Activated CD4-positive, alpha-beta T cell treated with anti-CD3 and anti-CD28 coated beads, Interleukin-2, amount 10 ng/mL, durations not matched to agents 7 days and 5 days (primary cell): ENCODE measurements around the gene CSNK2A2. TPM values are rescaled to one million over a fixed set of nuclear protein-coding genes. Genes with fewer than 3 reads are reported as not detected.

Source experiments
- CTCF ChIA-PET: fragments of 350-600 bp; sonication (Branson Sonifier 250); formaldehyde crosslinking; loops from one replicate; lab custom pipeline; 2021; ENCODE audit warnings: antibody characterized with exemption; lab: Charles Lee
- POLR2A ChIA-PET: fragments of 350-600 bp; sonication (Branson Sonifier 250); formaldehyde crosslinking; loops from one replicate; lab custom pipeline; 2021; ENCODE audit warnings: antibody characterized with exemption; lab: Charles Lee
- DNase-seq: peaks from one replicate; pipeline ENCODE4 v3.0.0-alpha.2; 2020
- H3K27ac Mint-ChIP-seq: one replicate; pipeline ENCODE4 v1.8.0; 2021; ENCODE audit warnings: mild to moderate bottlenecking, moderate library complexity, mixed read lengths
- H3K27me3 Mint-ChIP-seq: one replicate; pipeline ENCODE4 v1.8.0; 2021; ENCODE audit warnings: mixed read lengths
- H3K36me3 Mint-ChIP-seq: one replicate; pipeline ENCODE4 v1.8.0; 2021; ENCODE audit warnings: low read depth, mixed read lengths
- H3K4me1 Mint-ChIP-seq: one replicate; pipeline ENCODE4 v1.8.0; 2021; ENCODE audit warnings: mixed read lengths
- H3K4me3 Mint-ChIP-seq: one replicate; pipeline ENCODE4 v1.8.0; 2021; ENCODE audit warnings: mild to moderate bottlenecking, moderate library complexity, mixed read lengths
- H3K9me3 Mint-ChIP-seq: one replicate; pipeline ENCODE4 v1.8.0; 2021; ENCODE audit warnings: mixed read lengths
- total RNA-seq, 2 experiments: library from RNA; stranded (reverse); gene quantifications; one replicate each; pipeline ENCODE4 v1.2.3, GENCODE V29; 2021

The CSNK2A2 gene
- total RNA-seq, 2 experiments from 2014 or later = 64.8 to 70.4 TPM

DNA sequence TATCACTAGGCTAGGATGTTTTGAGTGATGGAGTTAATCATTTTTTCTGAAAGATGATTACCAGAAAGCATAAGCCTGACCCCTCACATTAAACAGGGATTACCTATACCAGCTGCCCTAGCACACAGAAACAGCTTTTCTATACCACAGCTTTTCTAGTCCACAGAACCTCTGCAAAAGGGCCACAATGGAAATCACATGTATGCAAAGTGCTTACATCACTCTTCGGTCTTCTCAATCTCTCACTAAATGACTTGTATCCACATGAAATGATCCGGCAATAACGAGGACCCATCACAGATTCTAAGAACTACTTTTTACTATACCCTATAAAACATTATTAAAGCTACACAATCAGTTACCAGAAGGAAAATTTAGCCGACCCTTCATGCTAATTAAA is 2.6 kb downstream of the CSNK2A2 start:
- no peak overlapping the region for H3K27ac Mint-ChIP-seq
- DNase-seq = no peak
- CTCF ChIA-PET = interaction anchor here (0.6 to 1.1 kb wide), 3 partner anchors 38 to 99 kb away, joined by 3 to 5 read pairs (median 4); no protein-coding TSS in a partner anchor
- no peak overlapping the region for H3K4me3 Mint-ChIP-seq
- peaks cover 9% of the 10 kb centered on the region for H3K27me3 Mint-ChIP-seq
- peaks cover 49% of the 10 kb centered on the region for H3K36me3 Mint-ChIP-seq
- H3K9me3 Mint-ChIP-seq = no peaks in the 10 kb centered on the region
- POLR2A ChIA-PET = no interaction called here
- H3K4me1 Mint-ChIP-seq = peaks cover 56% of the 10 kb centered on the region

DNA sequence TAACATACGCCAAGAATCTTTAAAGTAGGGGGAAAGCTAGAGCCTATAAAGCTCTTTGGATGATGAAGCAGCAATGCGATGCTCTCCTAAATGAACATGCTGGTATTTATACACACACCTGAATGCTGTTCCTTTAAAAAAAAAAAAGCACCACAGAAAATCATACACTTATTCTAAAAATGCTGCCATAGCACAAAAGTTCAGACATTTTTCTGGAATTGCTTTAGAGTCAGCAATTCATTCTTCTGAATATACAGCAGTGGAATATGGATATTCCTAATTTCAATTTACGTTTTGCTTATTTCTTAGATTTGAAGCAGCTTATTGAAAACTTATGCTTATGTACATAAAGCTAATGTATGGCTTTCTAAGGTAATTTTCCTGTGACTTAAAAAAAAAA is 3.1 kb downstream of the CSNK2A2 start:
- Mint-ChIP-seq H3K27me3 (peaks cover 3% of the 10 kb centered on the region), H3K9me3 (no peaks in the 10 kb centered on the region), H3K4me1 (peaks cover 56% of the 10 kb centered on the region), H3K4me3 (no peak overlapping the region), H3K27ac (no peak overlapping the region), H3K36me3 (peaks cover 54% of the 10 kb centered on the region)
- POLR2A ChIA-PET = no interaction called here
- no peak for DNase-seq
- CTCF ChIA-PET = interaction anchor here (0.6 to 1.1 kb wide), 2 partner anchors 82 to 98 kb away, joined by 3 to 5 read pairs; no protein-coding TSS in a partner anchor

DNA sequence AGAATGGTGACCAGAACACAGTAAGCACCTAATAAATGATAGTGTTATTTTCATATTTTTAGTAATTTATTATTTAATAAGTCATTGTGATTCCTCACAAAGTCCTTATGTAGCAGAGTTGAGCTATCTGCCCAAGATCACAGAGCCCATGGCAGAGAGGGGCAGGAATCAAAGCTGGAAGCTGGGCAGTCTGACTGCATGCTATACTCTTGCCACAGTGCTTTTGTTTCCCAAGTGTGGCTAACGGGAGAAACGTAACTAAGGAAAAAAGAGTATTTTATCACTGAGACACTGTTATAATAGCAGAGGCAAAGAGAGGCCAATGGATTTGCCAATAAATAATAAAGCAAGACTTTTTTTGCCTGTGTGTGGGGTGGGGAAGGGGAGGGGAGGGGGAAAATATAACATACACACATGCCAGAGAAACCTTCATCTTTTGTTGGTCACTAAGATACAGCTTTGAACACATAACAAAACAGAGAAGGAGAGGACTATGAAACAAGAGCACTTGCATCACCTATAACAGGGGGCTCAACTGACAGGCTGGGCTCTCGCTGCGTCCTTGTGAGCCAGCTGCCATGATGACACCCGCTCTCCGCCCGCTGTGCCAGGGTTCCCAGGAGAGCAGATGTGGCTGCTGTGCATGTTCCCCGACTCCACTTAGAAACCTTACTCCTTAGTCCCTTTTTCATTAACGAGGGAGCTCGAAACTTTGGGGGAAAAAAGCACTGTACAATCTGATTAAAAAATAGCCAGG is 10.1 kb downstream of the CSNK2A2 start:
- no peaks in the 10 kb centered on the region for H3K27me3 Mint-ChIP-seq
- H3K9me3 Mint-ChIP-seq = no peaks in the 10 kb centered on the region
- no peak overlapping the region for H3K4me3 Mint-ChIP-seq
- no peak for DNase-seq
- CTCF ChIA-PET = interaction anchor here (0.9 to 1.4 kb wide), 3 partner anchors 9 to 128 kb away, joined by 3 read pairs; a partner anchor contains a TSS
- H3K36me3 Mint-ChIP-seq = peaks cover 74% of the 10 kb centered on the region
- peaks cover 25% of the 10 kb centered on the region for H3K4me1 Mint-ChIP-seq
- POLR2A ChIA-PET = no interaction called here
- H3K27ac Mint-ChIP-seq = no peak overlapping the region

DNA sequence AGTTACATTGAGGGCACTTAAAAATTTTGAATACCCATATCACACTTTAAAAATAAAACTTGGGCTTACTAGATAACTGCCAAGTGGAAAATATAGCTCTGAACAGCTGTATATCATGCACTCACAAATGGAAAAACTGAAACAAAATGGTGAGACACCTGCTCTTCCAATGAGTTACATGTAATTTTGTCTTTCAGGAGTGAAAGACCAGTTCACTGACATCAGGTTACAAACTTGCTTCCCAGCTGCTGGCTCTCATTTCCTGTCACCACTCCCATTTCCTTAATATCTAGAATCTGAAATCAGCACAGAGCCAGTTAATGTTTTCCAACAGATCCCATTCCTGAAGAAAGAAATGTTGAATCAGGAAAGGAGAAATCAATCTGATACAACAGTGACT is 10.8 kb downstream of the CSNK2A2 start:
- Mint-ChIP-seq H3K4me1 (peaks cover 20% of the 10 kb centered on the region), H3K36me3 (peaks cover 74% of the 10 kb centered on the region), H3K9me3 (no peaks in the 10 kb centered on the region), H3K27me3 (no peaks in the 10 kb centered on the region), H3K4me3 (no peak overlapping the region), H3K27ac (no peak overlapping the region)
- ChIA-PET POLR2A (no interaction called here), CTCF (interaction anchor here (1.0 to 1.4 kb wide), 3 partner anchors 12 to 129 kb away, joined by 3 read pairs; a partner anchor contains a TSS)
- no peak for DNase-seq

DNA sequence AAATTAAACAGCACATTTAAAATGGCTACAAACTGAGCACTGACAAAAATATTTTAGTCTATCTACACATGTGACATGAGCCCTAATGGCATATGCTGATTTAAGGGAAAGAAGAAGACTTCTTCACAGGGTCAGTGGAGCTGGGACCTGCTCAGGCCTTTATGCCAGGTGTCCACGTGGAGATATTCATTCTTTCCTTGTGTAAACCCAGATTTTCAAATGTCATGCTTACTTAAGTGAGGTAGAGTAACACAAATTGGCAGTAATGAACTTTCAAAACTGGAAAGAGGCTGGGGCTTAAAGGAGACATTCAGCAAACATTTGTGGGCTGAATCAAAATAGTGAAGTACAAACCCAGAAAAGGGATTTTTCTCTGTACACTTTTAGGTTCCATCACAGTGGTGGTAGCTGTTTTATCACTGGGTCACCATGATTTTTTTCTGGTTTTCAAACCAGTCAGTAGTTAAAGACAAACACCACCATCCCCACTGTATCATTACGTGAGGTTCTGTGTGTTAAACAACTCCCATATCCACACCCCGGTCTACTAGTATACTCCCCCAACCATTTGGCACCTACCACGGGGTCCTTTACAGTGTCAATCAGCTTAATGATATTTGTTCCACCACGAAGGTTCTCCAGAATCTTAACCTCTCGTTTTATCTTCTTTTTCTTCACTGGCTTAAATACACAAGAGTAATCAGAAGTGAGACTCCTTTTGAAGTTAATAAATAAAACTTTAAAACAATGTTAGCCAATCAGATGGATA is 11.5 kb downstream of the CSNK2A2 start:
- ChIA-PET CTCF (interaction anchor here (0.8 to 1.4 kb wide), 4 partner anchors 11 to 313 kb away, joined by 3 read pairs; a partner anchor contains a TSS), POLR2A (no interaction called here)

DNA sequence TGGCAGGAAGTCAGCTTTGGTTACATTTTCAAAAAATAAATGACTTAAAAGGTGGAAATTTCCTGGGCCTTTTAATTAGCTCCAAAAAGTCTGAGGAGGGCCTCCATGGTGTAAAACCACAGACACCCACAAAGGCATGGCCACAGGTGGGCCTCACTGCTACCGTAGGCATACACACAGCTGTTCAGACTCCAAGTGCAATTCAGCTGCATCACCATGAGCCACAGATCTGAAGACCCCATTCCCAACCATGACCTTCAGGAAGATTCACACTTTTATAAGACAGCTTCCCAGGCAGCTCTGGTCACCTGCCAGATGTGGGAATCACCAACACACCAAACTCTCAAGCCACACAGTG is 20.6 kb downstream of the CSNK2A2 start:
- H3K9me3 Mint-ChIP-seq = no peaks in the 10 kb centered on the region
- no peaks in the 10 kb centered on the region for H3K27me3 Mint-ChIP-seq
- POLR2A ChIA-PET = no interaction called here
- no peak for DNase-seq
- CTCF ChIA-PET = interaction anchor here (1.7 kb wide), 1 partner anchor 12 kb away, joined by 8 read pairs; no protein-coding TSS in a partner anchor
- H3K4me3 Mint-ChIP-seq = no peak overlapping the region
- H3K36me3 Mint-ChIP-seq = peaks cover 60% of the 10 kb centered on the region
- H3K4me1 Mint-ChIP-seq = peaks cover 28% of the 10 kb centered on the region
- peak overlapping the region; percentile 81 for H3K27ac Mint-ChIP-seq

More for the DNA sequence above, 11.5 kb downstream of the CSNK2A2 start:
- Mint-ChIP-seq H3K4me3 (no peak overlapping the region), H3K4me1 (peaks cover 16% of the 10 kb centered on the region), H3K27ac (no peak overlapping the region), H3K36me3 (peaks cover 75% of the 10 kb centered on the region), H3K27me3 (no peaks in the 10 kb centered on the region), H3K9me3 (no peaks in the 10 kb centered on the region)
- DNase-seq = no peak

DNA sequence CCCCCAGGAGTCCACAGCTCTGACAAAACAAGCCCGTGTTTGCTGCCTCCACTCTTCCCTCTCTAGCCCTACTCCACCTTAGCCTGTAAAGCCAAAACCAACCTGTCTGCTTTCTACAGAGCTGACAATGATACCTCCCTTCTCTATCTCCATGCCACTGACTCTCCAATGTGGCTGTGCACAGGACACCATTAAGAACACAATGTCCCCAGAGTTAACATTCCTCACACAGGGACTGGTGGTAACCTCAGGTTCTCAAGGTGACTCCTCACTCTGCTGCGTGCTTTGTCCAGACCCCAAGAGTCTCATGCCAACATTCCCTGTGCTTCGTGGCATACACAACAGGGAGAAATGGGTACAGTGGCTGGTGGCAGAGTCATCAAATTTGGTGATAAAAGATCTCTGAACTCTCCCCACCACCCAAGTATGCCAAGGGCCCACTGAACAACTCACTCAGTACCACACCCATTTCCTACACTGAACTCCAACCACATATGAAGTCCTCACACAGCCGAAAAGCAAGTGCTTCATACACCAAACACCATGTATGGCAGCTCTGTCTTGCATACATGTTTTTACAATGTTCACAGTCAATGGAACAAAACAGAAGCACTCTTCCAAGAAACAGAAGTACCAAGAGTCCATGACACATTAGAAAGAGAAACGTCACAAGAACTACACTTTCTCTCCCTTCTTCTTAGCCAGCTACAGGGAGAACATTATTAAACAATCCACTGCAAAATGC is 21.1 kb downstream of the CSNK2A2 start:
- DNase-seq = peak; percentile 30
- H3K4me3 Mint-ChIP-seq = no peak overlapping the region
- H3K4me1 Mint-ChIP-seq = peaks cover 28% of the 10 kb centered on the region
- peak overlapping the region; percentile 81 for H3K27ac Mint-ChIP-seq
- ChIA-PET POLR2A (no interaction called here), CTCF (interaction anchor here (1.2 to 1.7 kb wide), 2 partner anchors 13 to 31 kb away, joined by 3 to 8 read pairs; no protein-coding TSS in a partner anchor)
- no peaks in the 10 kb centered on the region for H3K27me3 Mint-ChIP-seq
- H3K9me3 Mint-ChIP-seq = no peaks in the 10 kb centered on the region
- H3K36me3 Mint-ChIP-seq = peaks cover 58% of the 10 kb centered on the region

DNA sequence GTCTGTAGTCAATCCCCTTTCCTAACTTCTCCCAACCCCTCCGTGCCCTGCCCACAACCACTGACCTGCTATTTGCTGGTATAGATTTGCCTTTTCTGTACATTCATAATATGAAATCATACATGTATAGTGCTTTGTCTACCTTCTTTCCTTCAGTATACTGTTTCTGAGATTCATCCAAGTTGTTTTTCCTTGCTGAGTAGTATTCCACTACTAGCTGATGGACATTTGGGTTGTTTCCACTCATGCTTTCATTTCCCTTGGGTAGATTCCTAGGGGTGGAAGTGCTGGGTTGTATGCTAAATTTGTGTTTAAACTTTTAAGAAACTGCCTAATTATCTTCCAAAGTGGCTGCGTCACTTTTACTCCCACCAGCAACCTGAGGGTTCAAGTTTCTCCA is 27.7 kb downstream of the CSNK2A2 start:
- H3K4me1 Mint-ChIP-seq = peaks cover 1% of the 10 kb centered on the region
- DNase-seq = no peak
- ChIA-PET CTCF (interaction anchor here (0.7 kb wide), 1 partner anchor 126 kb away, joined by 3 read pairs; no protein-coding TSS in a partner anchor), POLR2A (no interaction called here)
- H3K9me3 Mint-ChIP-seq = no peaks in the 10 kb centered on the region
- H3K36me3 Mint-ChIP-seq = peaks cover 49% of the 10 kb centered on the region
- no peak overlapping the region for H3K4me3 Mint-ChIP-seq
- H3K27ac Mint-ChIP-seq = no peak overlapping the region
- no peaks in the 10 kb centered on the region for H3K27me3 Mint-ChIP-seq

DNA sequence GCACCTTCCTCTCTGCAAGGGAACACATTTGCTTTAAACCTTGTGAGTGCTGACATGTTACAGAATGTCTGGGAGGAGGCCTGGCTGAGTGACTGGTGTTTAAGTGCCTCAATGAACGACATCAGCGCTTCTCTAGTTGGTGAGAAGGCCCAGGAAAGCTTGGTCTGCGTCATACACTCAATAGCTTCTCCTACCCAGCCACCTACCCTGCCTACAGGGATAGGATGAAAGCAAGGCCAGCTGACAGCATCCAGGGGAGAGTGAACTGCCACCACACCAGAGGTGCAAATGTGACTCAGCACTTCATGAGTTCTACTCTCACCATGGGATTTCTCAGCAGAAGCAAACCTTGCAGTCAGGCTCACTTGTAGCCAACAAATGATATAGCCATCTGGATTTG is 37.1 kb downstream of the CSNK2A2 start:
- Mint-ChIP-seq H3K4me1 (no peaks in the 10 kb centered on the region), H3K9me3 (no peaks in the 10 kb centered on the region), H3K27me3 (no peaks in the 10 kb centered on the region), H3K27ac (no peak overlapping the region), H3K36me3 (peaks cover 44% of the 10 kb centered on the region), H3K4me3 (no peak overlapping the region)
- DNase-seq = no peak
- CTCF ChIA-PET = no interaction called here
- POLR2A ChIA-PET = no interaction called here

DNA sequence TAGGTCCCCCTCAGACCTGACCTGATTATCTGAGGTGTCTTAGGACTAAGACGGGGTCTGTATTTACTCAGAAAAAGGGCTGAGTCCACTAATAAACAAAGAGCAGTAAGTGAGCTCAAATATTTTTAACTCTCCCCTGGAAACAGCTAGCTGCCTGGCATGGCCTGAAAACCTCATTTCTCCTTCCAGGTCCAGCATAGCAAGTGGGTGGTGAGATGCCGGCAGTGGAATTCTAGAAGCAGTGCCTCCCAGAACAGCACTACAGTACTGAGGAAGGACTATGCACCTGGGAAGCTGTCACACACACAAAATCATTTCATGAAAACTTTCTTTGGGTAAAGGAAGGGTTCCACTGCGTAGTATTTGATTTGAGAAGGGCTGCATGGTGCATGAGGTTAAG is 39.2 kb downstream of the CSNK2A2 start:
- H3K4me3 Mint-ChIP-seq = no peak overlapping the region
- H3K36me3 Mint-ChIP-seq = peaks cover 24% of the 10 kb centered on the region
- no peak for DNase-seq
- no peak overlapping the region for H3K27ac Mint-ChIP-seq
- ChIA-PET POLR2A (no interaction called here), CTCF (no interaction called here)
- no peaks in the 10 kb centered on the region for H3K27me3 Mint-ChIP-seq
- no peaks in the 10 kb centered on the region for H3K9me3 Mint-ChIP-seq
- H3K4me1 Mint-ChIP-seq = no peaks in the 10 kb centered on the region

DNA sequence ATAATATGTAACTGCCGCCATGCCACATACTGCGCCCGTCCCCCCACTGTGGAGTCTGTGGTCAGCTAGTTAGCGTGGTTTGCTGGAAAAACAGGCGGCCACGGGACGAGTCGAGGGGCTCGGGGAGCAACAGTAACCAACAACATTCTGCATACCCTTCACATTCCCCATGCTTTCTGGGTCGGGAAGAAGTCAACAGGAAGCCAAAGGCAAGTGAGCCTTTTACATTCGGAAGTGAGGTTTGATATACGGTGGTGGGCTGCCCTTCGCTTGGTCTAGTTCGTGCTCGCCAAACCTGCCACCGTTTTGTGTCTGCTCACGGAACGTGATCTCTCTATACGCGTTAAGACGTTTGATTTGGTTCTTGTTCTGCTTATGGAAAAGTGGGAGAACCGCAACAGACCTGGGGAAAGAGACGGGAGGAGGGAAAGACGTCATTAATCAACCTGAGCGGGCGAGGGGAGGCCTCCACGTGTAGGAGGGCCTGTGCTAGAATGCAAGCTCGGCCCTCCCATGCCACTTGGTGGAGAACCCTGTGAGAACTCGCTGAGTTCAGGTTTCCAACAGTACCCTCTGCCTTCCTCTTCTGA is 39.9 kb downstream of the CSNK2A2 start:
- POLR2A ChIA-PET = no interaction called here
- no peak for DNase-seq
- H3K36me3 Mint-ChIP-seq = peaks cover 19% of the 10 kb centered on the region

DNA sequence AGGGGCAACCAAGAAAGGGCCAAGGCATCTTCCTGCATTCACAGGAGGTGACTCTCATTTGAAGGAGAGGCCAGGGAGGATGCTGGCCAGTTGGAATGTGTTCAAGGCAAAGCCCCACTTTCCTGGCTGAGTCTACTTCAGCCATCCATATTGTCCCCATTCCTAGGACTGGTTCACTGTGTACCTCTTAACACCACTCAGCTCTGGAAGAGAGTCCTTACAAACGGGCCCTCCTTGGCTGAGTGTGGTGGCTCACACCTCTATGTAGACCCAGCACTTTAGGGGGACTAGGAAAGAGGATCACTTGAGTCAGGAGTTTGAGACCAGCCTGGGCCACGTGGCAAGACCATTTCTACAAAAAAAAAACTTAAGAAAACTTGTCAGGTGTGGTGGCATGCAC is 40.7 kb downstream of the CSNK2A2 start:
- H3K9me3 Mint-ChIP-seq = no peaks in the 10 kb centered on the region
- peaks cover 13% of the 10 kb centered on the region for H3K36me3 Mint-ChIP-seq
- ChIA-PET POLR2A (no interaction called here), CTCF (interaction anchor here (1.1 kb wide), 2 partner anchors 12 to 27 kb away, joined by 3 read pairs; no protein-coding TSS in a partner anchor)
- H3K27ac Mint-ChIP-seq = no peak overlapping the region
- no peak for DNase-seq
- H3K27me3 Mint-ChIP-seq = no peaks in the 10 kb centered on the region
- H3K4me1 Mint-ChIP-seq = no peaks in the 10 kb centered on the region
- H3K4me3 Mint-ChIP-seq = no peak overlapping the region

More for the DNA sequence above, 39.9 kb downstream of the CSNK2A2 start:
- no peaks in the 10 kb centered on the region for H3K4me1 Mint-ChIP-seq
- no peak overlapping the region for H3K27ac Mint-ChIP-seq
- no peak overlapping the region for H3K4me3 Mint-ChIP-seq
- H3K9me3 Mint-ChIP-seq = no peaks in the 10 kb centered on the region
- CTCF ChIA-PET = interaction anchor here (0.6 to 1.1 kb wide), 2 partner anchors 10 to 26 kb away, joined by 3 to 4 read pairs; no protein-coding TSS in a partner anchor
- H3K27me3 Mint-ChIP-seq = no peaks in the 10 kb centered on the region
